NK-92 treated with Interleukin-12 subunit alpha and Interleukin-12 subunit beta, amount 100 ng/mL, for 24 hours (cell line): Measurements from ENCODE around the gene DCDC2C.

ENCODE experiments used
- DNase-seq: peaks from one replicate; lab custom pipeline; 2025; lab: John Stamatoyannopoulos, UW

DCDC2C gene

GRCh38 chr2:3747032-3747654 is 43.8 kb downstream of the DCDC2C start:
- DNase-seq: no peak

- no peak for DNase-seq
Observed at GRCh38 chr2:3747826-3748225, 44.5 kb downstream of the DCDC2C start.

DNA sequence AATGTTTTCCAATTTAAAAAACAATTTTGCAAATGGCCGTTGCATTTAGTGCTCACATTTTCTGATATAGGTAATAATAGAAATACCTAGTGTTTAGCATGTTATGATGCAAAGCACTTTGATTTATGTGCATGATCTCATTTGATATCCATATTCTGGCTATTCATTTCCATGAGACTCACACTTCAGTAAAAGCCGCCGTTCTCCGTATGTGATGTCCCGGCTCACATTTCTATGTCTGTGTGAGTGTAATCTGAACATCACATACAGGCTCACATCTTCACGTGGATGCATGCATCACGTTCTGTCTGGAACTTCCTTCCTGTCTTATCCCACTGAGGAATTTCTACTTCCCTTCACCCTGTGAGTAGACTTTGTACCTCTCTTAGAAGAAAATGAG is 45.8 kb downstream of the DCDC2C start:
- no peak for DNase-seq

- no peak for DNase-seq
Observed at GRCh38 chr2:3751251-3751650, 47.9 kb downstream of the DCDC2C start.

- DNase-seq: no peak
Observed at GRCh38 chr2:3751806-3752205, 48.4 kb downstream of the DCDC2C start.

- no peak for DNase-seq
Observed at GRCh38 chr2:3752376-3752775, 49.0 kb downstream of the DCDC2C start.

- no peak for DNase-seq
Observed at GRCh38 chr2:3753561-3753960, 50.2 kb downstream of the DCDC2C start.

- DNase-seq: no peak
Observed at GRCh38 chr2:3754280-3754679, 50.9 kb downstream of the DCDC2C start.

DNA sequence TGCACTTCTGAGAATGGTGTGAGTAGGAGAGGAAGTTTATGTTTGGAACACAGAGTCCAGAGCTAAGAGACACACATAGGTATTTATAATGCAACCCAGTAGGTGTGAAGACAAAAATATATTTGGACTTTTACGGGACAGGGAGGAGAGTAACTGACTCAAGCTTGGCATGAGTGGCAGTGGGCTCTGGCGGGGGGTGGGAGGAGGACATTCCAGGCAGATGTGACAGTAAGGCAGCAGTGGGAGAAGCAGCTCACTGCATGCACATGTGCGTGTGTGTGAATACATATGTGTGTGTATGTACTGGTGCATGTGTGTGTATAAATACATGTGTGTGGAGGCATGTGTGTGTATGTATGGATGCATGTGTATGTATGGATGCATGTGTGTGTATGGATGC is 51.4 kb downstream of the DCDC2C start:
- DNase-seq: no peak

DNA sequence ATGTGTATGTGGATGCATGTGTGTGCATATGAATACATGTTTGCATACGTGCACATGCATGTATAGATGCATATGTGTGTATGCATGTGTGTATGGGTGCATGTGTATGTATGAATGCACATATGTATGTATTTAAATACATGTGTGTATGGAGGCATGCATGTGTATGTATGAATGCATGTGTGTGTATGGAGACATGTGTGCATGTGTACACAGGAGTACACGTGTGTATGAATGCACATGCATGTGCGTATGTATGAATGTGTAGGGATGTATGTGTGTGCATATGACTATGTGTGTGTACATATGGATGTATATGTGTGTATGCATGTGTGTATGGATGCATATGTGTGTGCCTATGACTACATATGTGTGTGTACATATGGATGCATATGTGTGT is 51.9 kb downstream of the DCDC2C start:
- no peak for DNase-seq

DNA sequence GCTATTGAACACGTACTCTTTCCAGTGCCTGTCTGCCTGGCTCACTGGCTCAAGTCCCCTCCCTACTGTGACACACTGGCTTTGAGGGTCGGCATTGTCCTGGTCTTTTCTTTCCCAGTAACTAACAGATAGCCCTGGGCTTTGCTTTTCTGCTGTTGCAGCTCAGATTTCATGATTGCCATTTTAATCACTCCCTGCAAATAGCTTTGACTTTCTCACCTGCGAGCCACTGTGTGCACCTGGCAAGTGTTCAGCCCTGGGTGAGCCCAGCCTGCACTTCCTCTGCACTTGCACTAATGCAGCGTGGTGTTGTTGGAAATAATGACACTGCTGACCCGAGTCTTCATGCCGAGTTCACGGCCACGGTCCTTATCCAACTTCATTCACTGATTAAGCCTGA is 52.9 kb downstream of the DCDC2C start:
- DNase-seq: no peak

- DNase-seq: no peak
Observed at GRCh38 chr2:3758906-3759305, 55.5 kb downstream of the DCDC2C start.

DNA sequence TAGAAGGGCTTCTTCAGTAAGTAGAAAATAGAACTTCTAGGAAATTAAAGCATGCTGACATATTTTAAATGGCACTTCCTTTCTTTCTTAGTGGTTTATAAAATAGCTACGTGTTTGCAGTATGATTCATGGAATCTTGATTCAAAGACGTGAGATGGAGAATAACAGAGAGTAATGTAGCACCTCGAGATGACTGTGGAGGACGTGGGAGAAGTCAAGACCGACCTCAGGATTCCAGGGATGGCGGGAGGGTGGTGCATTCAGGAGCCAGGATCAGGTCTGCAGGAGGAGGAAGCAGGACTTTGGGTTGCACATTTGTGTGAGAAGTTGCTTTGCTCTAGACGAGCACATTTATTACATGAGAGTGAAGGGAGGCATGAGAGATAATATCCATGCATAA is 56.0 kb downstream of the DCDC2C start:
- no peak for DNase-seq

DNA sequence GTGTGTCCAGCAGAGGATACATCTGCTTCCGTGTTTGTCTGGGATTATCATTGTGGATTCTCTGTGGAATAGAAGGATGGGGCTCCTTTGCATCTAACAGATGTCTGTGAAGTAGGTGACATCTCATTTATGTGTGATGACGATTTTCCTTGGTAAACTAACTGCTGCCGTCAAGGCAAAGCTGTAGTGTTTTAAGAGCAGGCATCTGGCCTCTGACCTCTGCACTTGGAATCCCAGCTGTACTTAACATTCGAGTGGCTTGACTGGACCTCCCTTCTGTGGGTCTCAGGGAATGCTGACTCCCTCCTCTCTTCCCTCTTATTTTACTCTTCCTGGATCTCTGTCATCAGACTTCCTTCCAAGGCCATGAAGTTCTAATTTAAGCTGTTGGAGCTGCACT is 56.4 kb downstream of the DCDC2C start:
- DNase-seq: no peak

DNA sequence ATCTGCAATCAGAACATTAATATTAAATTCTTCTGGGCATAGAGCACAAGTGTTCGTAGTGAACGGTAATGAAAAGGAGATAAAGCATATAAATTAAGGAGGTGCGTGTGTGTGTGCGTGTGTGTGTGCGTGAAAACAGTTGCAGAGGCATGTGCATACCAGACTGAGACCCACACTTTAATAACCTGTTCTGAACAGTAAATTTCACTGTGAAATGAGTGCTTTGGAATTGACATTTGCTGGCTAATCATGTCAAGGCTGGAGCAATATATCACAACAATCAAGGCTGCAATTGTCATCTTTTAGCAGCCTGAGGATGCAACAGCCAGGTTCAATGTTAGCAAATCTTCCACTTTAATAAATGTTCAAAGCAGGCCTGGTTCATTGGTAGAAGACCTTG is 57.9 kb downstream of the DCDC2C start:
- no peak for DNase-seq

GRCh38 chr2:3762771-3763447 is 59.5 kb downstream of the DCDC2C start:
- no peak for DNase-seq

DNA sequence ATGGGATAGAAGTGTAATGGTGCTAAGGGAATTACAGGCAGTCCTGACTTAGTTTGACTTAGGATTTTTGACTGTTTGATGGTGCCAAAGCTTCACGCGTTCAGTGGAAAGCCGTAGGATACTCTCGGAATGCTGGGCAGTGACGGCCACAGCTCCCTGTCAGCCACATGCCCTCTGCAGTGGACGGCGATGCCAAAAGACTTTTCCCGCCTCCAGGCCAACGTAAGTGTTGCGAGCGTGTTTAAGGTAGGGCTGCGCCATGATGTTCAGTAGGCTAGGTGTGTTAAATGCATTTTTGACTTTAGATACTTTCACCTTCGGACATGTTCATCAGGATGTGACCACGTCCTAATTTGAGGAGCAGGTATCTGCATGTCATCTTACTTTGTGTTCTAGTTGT is 63.4 kb downstream of the DCDC2C start:
- DNase-seq: no peak

DNA sequence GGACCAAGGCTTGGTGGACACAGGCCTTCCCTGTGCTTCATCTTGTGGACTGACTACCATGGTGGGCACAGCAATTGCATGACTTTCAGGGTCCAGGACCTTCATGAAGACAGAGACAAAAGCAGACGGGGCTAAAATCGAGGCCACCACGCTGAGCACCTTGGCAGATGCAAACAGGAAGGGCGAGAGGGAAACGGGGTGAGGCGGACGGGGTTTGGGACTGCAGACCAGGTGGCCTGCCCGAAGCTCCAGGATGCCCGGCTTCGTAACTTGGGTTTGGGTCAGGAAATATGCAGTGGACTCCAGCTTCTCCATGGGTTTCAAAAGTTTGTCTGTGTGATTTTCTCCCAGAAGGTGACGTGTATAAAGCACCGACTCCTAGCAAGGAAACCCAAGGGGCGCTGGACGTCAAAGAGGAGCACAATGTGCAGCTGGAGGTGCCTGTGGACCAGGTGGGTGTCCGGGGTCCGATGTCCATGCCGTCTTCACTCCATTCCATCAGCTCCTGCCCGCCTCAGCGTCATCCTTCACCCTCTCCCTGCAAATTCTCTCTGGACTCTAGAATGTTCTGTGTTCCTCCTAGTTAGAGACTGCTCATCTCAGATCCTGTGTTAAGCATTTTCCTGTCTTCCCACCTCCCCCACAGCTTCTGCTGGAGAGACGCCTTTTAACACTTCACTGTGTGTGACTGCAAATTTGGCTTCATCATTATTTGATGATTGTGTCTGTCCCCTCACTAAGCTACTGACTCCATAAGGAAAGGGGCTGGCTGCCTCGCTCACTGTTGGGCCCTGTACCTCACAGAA is 65.8 kb downstream of the DCDC2C start:
- DNase-seq: no peak

DNA sequence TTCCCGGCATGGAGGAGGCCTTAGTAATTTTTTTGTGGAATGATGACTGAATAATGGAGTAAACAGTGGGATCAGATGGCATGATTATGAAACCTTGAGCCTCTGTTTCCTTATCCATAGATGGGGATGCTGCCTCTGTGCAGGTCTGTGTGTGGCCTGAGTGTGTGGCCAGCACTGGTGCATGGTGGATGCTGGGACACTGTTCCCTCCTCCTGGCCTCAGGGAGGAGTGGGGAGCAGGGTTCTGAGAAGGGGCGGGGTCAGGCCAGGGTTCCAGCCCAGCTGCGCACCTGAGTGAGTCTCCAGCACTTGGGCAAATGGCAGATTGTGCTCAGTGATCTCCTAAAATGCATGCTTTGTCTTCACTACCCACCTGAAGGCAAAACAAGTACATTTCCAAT is 66.4 kb downstream of the DCDC2C start:
- DNase-seq: no peak

- DNase-seq: no peak
Observed at GRCh38 chr2:3770724-3771415, 67.5 kb downstream of the DCDC2C start.

- DNase-seq: no peak
Observed at GRCh38 chr2:3771576-3771975, 68.2 kb downstream of the DCDC2C start.

DNA sequence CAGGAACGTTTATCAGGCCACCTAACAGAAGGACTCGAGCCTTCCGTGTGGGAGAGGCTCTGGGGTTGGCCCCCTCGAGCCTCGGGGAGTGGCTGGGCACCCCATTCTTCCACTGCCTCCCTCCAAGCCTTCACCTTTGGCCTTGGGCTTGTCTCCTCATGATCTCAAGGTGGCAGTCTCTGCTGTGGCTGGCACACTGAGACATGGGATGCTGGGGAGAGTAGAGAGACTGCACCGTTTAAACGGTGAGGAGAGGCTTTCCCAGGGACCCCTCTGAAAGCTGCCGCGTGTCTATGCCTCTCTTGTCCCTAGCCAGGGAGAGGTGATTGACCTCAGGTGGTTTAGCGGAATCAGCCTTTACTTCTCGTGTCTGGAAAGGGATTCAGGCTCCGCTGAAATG is 71.0 kb downstream of the DCDC2C start:
- no peak for DNase-seq

GRCh38 chr2:3776311-3776710 is 72.9 kb downstream of the DCDC2C start:
- no peak for DNase-seq
